ENCODE measurements around the gene OR1G1.
"Not testable (repeated sequence)": the region's sequence is repeated elsewhere in the genome, so short reads cannot be mapped to it uniquely, and the experiment has no call there.

OR1G1 gene

DNA sequence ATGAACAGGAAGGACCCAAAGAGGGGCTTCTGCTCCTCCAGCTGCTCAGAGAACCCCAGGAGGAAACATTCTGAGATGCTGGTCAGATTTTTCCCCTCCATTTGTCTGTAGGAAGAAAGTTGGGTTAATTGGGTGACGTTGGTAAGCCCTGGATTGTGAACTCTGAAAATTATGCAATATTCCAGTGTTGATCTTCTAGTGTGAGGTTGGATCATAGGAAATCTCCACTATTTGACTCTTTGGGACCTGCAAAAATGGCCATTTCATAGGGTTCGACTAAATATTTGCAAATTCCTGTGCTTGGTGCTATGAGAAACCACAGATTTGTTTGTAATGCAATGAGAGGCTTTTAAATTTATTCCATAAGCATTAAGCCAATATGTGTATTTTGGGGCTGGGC lies at the start of gene OR1G1:
Gene OR1G1 (minus strand): TSS at position 101 of the 400 bp plus-strand sequence. CDS start 0 bp downstream, at position 101.
- DNase-seq = no peak

DNA sequence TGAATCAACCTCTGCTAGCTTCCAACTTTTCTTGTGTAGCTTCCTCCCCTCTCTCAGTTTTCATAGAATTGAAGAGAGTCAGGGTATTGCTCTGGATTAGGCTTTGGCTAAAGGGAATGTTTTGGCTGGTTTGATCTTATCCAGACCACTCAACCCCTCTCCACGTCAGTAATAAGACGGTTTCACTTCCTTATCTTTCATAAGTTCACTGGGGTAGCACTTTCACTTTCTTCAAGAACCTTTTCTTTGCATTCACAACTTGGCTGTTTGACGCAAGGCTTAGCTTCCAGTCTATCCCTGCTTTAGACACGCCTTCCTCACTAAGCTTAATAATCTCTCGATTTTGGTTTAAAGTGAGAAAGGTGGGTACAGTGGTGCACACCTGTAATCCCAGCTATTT lies 40.2 kb upstream of the OR1G1 start:
- DNase-seq = no peak

DNA sequence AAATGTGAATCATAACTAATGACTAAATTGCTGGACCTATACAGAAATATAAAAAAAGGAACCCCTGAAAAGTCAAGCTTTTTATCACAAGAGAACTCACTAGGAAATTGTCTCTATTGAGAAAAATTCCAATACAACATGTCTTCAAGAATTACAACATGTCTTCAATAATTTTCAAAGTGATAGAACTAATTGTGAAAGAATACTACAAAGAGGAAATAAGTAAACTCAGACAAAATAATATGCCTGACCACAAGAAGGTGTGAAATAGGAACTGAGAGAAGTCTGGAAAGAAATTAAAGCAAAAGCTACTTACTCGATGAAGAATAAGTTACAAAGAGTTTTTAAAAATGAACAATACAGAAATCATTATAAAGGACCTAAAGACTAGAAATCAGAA lies 29.9 kb upstream of the OR1G1 start:
- DNase-seq = no peak

DNA sequence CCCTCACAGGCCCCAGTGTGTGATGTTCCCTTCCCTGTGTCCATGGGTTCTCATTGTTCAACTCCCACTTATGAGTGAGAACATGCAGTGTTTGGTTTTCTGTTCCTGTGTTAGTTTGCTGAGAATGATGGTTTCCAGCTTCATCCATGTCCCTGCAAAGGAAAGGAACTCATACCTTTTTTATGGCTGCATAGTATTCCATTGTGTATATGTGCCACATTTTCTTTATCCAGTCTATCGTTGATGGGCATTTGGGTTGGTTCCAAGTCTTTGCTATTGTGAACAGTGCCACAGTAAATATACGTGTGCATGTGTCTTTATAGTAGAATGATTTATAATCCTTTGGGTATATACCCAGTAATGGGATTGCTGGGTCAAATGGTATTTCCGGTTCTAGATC lies 10.1 kb upstream of the OR1G1 start:
- DNase-seq = not testable (repeated sequence)

DNA sequence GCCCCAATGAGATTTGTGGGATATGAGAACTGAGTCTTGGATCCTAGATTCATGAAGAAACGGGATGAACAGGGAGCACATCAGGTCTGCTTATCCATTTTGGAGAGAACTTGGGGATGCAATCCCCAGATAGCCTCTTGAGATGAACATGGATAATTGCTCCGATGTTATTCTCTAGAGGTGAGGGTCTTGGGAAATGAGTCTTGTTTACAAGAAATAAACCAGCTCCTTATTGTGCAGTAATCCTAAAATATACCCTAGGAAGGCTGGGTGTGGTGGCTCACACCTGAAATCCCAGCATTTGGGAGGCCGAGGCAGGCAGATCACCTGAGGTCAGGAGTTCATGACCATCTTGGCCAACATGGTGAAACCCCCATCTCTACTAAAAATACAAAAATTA lies 23.0 kb downstream of the OR1G1 start, which contains the start of gene OR1D2:
Gene OR1D2 (minus strand): TSS at position 101 of the 400 bp plus-strand sequence. CDS start 11,426 bp downstream, outside the sequence.
- no peak for DNase-seq
